HG02973 (cell line): ENCODE measurements around the gene ATF2.
"Not testable (repeated sequence)": the region's sequence is repeated elsewhere in the genome, so short reads cannot be mapped to it uniquely, and the experiment has no call there.

Experiments
- ATAC-seq: cut with Tn5 transposase; IDR thresholded peaks from one replicate; pipeline ENCODE4 v1.9.1; 2021; ENCODE audit warnings: moderate library complexity; ENCODE audit not compliant: unreplicated experiment

ATF2 gene

GRCh38 chr2:175103191-175103590 is 64.8 kb downstream of the ATF2 start:
- no peak for ATAC-seq

GRCh38 chr2:175101514-175101913 is 66.5 kb downstream of the ATF2 start:
- ATAC-seq: no peak

GRCh38 chr2:175097297-175097696 is 70.7 kb downstream of the ATF2 start:
- ATAC-seq: no peak

- not testable (repeated sequence) for ATAC-seq
These were observed 83.9 kb downstream of the ATF2 start for GRCh38 chr2:175084117-175084516.

- no peak for ATAC-seq
These were observed 87.5 kb downstream of the ATF2 start for GRCh38 chr2:175080479-175080878.

GRCh38 chr2:175076272-175076671 is 91.7 kb downstream of the ATF2 start:
- ATAC-seq: no peak

- no peak for ATAC-seq
These were observed 93.5 kb downstream of the ATF2 start for GRCh38 chr2:175074478-175074877.

- no peak for ATAC-seq
These were observed 99.5 kb downstream of the ATF2 start for GRCh38 chr2:175068534-175068933.

- no peak for ATAC-seq
These were observed 101.6 kb downstream of the ATF2 start for GRCh38 chr2:175066411-175066810.

- ATAC-seq: no peak
These were observed 103.2 kb downstream of the ATF2 start for GRCh38 chr2:175064797-175065196.

- no peak for ATAC-seq
These were observed 104.3 kb downstream of the ATF2 start for GRCh38 chr2:175063741-175064140.

- no peak for ATAC-seq
These were observed 105.0 kb downstream of the ATF2 start for GRCh38 chr2:175062787-175063585.

- ATAC-seq: no peak
These were observed 110.8 kb downstream of the ATF2 start for GRCh38 chr2:175057078-175057685.

- ATAC-seq: no peak
These were observed 112.0 kb downstream of the ATF2 start for GRCh38 chr2:175055993-175056392.

- ATAC-seq: no peak
These were observed 113.7 kb downstream of the ATF2 start for GRCh38 chr2:175054340-175054739.

- ATAC-seq: no peak
These were observed 118.3 kb downstream of the ATF2 start for GRCh38 chr2:175049661-175050060.

- no peak for ATAC-seq
These were observed 119.7 kb downstream of the ATF2 start for GRCh38 chr2:175048275-175048674.

- ATAC-seq: no peak
These were observed 128.5 kb downstream of the ATF2 start for GRCh38 chr2:175039490-175039889.

GRCh38 chr2:175039031-175039430 is 129.0 kb downstream of the ATF2 start:
- ATAC-seq: no peak

GRCh38 chr2:175037941-175038340 is 130.1 kb downstream of the ATF2 start:
- no peak for ATAC-seq

- peak; percentile 77 for ATAC-seq
These were observed 131.4 kb downstream of the ATF2 start for GRCh38 chr2:175036582-175037018.

GRCh38 chr2:175035806-175036205 is 132.2 kb downstream of the ATF2 start:
- no peak for ATAC-seq
